SK-N-SH (cell line): ENCODE measurements around the gene PKP2.
A peak's percentile ranks its signal among the peaks of the same experiment; 100 is the strongest.

ENCODE experiments used
- CTCF ChIP-seq: fragments of 200-600 bp; sonication (generic); IDR thresholded peaks from 2 replicates; pipeline ENCODE4 v1.6.1; 2017; ENCODE audit warnings: antibody characterized with exemption, mild to moderate bottlenecking, moderate library complexity
- MXI1 ChIP-seq: IDR thresholded peaks from 2 replicates; pipeline ENCODE4 v1.6.1; 2012; ENCODE audit warnings: mild to moderate bottlenecking, low read depth, low read length, improper control_type of control experiment
- POLR2AphosphoS5 ChIP-seq: IDR thresholded peaks from 2 replicates; pipeline ENCODE4 v1.6.1; 2012; ENCODE audit warnings: low read depth, low read length
- RCOR1 ChIP-seq: fragments of 150-350 bp; IDR thresholded peaks from 2 replicates; pipeline ENCODE4 v1.6.1; 2017; ENCODE audit warnings: antibody characterized with exemption, low read length

GRCh38 chr12:32755051-32755653, 141.4 kb downstream of the PKP2 start:
- TF ChIP-seq MXI1, result 0 out of 2 replicates have a peak, but pooled peaks have one; percentile 30
- TF ChIP-seq POLR2AphosphoS5, result no peak
- TF ChIP-seq CTCF, result peak; percentile 73
- no peak for TF ChIP-seq RCOR1
